Spinal cord (tissue), 10 donors: ENCODE measurements around the gene PSMD13. TPM values are rescaled to one million over a fixed set of nuclear protein-coding genes. Genes with fewer than 3 reads are reported as not detected.
"Not testable (repeated sequence)": the region's sequence is repeated elsewhere in the genome, so short reads cannot be mapped to it uniquely, and the experiment has no call there.

ENCODE experiments used
- DNase-seq, 6 donors: peaks; one replicate each; pipeline versions ENCODE4 v3.0.0 to v3.0.0-alpha.2; 2013 to 2015; ENCODE audit warnings: low spot score in 6 of 6, low read depth in 4 of 6
- H3K27ac ChIP-seq: one replicate; pipeline ENCODE4 v1.5.1; 2013; ENCODE audit warnings: low read depth, low read length, control low read depth
- H3K27me3 ChIP-seq: one replicate; pipeline ENCODE4 v1.6.1; 2013; ENCODE audit warnings: low read length; ENCODE audit not compliant: control insufficient read depth, insufficient read depth
- H3K36me3 ChIP-seq: one replicate; pipeline ENCODE4 v1.6.1; 2013; ENCODE audit warnings: low read length; ENCODE audit not compliant: control insufficient read depth, insufficient read depth
- H3K4me1 ChIP-seq: one replicate; pipeline ENCODE4 v1.6.1; 2013; ENCODE audit warnings: low read length; ENCODE audit not compliant: control insufficient read depth, insufficient read depth
- H3K4me3 ChIP-seq: one replicate; pipeline ENCODE4 v1.5.1; 2013; ENCODE audit warnings: low read depth, low read length, control low read depth
- H3K9me3 ChIP-seq: one replicate; pipeline ENCODE4 v1.6.1; 2013; ENCODE audit warnings: low read length; ENCODE audit not compliant: control insufficient read depth, insufficient read depth
- WGBS: methylation state at CpG from one replicate; pipeline ENCODE4 v1.1.5; 2013; ENCODE audit warnings: missing lambda C conversion rate; ENCODE audit not compliant: insufficient coverage; 5-methylcytosine and 5-hydroxymethylcytosine counted together
- polyA plus RNA-seq, 2 donors: library from polyadenylated mRNA; unstranded; fragments of 120-200 nt; gene quantifications; one replicate each; pipeline ENCODE4 v1.2.1, GENCODE V29; 2013; ENCODE audit not compliant: insufficient read length in 2 of 2
- total RNA-seq, 2 donors: library from RNA; depleted of rRNA in 1 of 2; stranded (reverse); fragments of 120-200 nt in 1 of 2; fragments of >200 nt in 1 of 2; gene quantifications; one replicate each; pipeline versions ENCODE4 v1.2.3 to v1.2.4, GENCODE V29; 2013 to 2014
- donor health status: healthy.

The PSMD13 gene
- total and polyA plus RNA-seq, 4 donors: 93.5 to 160 (median 114) TPM

DNA sequence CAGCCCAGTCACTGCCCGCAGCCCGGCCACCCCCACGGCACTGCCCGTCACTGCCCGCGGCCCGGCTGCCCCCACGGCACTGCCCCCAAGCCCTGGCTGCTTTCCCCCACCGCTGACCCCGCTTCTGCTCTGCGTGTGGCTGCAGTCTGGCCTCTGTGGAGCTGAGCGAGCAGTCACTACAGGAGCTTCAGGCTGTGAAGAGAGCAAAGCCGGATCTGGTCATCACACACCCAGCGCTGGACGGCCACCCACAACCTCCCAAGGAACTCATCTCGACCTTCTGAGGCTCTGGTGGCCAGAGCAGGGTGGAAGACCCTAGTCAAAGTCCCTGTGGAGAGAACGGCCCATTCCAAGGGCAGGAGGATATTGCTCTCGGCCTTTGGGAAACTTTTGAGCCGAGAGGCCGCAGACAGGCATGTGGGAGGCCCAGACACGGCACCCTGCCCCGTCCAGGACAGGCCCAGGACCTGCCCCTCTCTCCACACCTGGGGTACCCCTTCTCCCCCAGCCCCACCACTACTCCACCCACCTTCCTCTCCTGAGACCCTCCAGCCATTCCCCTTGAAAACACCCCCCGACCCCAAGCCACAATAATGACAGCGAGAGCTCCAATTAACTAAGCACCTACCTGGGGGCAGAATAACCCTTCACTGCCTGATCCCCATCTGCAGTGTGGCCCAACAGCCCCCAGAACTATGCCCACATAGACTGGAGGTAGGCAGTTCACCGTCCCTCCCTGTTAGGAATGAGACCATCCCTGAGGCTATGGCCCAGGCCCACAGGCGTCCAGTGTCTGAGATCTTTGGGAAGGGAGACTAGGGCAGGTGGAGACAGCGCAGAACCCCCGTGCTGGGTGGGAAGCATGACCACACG is 48.5 kb downstream of the PSMD13 start:
- H3K9me3 ChIP-seq: no peaks in the 10 kb centered on the region
- H3K27ac ChIP-seq: no peak overlapping the region
- 84% methylated on average over 29 of the region's 29 CpGs for WGBS
- no peak for DNase-seq
- peaks cover 26% of the 10 kb centered on the region for H3K4me1 ChIP-seq
- peaks cover 3% of the 10 kb centered on the region for H3K36me3 ChIP-seq
- H3K27me3 ChIP-seq: peaks cover 69% of the 10 kb centered on the region
- no peak overlapping the region for H3K4me3 ChIP-seq

DNA sequence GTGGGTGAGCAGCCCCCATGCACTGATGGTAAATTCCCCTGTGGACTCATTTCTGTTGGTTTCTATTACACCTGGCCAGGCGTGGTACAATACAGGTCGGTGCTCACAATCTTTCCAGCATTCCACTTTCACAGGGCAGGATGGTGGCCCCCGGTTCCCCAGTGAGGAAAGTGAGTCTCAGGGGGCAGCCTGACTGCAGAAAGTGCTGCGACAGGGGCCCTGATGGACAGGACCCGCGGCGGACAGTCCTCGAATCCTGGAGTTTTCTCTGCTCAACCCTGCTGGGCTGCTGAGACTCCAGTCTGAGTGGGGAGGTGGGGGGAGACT is 49.1 kb downstream of the PSMD13 start:
- peaks cover 23% of the 10 kb centered on the region for H3K4me1 ChIP-seq
- no peak overlapping the region for H3K27ac ChIP-seq
- peaks cover 65% of the 10 kb centered on the region for H3K27me3 ChIP-seq
- no peak overlapping the region for H3K4me3 ChIP-seq
- no peaks in the 10 kb centered on the region for H3K9me3 ChIP-seq
- DNase-seq: no peak
- 94% methylated on average over 4 of the region's 8 CpGs for WGBS
- peaks cover 8% of the 10 kb centered on the region for H3K36me3 ChIP-seq

DNA sequence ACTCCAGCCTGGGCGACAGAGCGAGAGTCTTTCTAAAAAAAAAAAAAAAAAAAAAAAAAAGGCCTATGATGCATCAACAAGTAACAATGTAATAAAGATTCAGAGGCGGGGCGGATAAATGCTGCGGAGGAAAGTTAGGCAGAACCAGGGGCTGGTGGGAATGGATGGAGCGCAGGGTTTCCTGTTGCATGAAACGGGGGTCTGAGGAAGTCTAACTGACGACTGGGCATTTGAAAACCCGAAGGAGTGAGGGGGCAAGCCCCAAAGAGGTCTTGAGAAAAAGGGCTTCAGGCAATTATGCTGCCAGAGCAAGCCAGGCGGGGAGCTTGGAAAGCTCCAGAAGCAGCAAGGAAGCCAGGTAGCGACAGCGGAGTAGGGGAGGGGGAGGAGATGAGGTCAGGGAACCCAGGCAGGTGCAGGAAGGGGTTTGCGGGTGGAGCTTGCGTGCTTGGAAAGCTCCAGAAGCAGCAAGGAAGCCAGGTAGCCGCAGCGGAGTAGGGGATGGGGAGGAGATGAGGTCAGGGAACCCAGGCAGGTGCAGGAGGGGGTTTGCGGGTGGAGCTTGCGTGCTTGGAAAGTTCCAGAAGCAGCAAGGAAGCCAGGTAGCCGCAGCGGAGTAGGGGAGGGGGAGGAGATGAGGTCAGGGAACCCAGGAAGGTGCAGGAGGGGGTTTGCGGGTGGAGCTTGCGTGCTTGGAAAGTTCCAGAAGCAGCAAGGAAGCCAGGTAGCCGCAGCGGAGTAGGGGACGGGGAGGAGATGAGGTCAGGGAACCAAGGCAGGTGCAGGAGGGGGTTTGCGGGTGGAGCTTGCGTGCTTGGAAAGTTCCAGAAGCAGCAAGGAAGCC is 50.4 kb downstream of the PSMD13 start:
- peaks cover 16% of the 10 kb centered on the region for H3K4me1 ChIP-seq
- peaks cover 51% of the 10 kb centered on the region for H3K27me3 ChIP-seq
- not testable (repeated sequence) for H3K4me3 ChIP-seq, DNase-seq, H3K9me3 ChIP-seq, H3K27ac ChIP-seq
- H3K36me3 ChIP-seq: peaks cover 12% of the 10 kb centered on the region
- 89% methylated on average over 23 of the region's 27 CpGs for WGBS

DNA sequence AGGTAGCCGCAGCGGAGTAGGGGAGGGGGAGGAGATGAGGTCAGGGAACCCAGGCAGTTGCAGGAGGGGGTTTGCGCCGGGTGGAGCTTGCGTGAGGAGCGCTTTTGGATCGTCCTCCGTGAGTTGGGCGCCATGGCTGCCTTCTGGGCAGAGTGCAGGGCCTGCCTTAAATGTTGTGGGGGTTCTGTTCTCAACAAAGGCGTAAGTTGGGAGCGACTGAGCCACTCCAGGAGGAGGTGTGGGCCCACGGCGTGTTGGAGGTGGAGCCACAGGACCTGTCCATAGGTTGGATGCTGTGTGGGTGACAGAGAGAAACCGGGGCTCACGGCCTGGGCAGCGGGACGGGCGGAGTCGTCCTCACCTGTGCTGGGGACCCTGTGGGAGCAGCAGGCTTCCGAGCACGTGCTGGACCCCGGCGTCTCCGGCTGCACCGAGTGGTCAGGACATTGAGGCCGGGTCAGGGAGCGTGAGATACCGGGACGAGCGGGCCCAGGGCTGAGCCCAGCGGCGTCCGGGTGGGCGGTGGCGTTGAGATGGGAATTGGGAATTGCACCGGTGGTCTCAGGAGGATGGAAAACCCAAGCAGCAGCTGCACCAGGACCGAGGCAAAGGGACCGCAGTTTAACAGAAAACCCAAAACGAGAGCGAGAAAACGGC is 51.2 kb downstream of the PSMD13 start:
- DNase-seq: peak in 1 of 6 donors; percentile 4
- peaks cover 44% of the 10 kb centered on the region for H3K27me3 ChIP-seq

DNA sequence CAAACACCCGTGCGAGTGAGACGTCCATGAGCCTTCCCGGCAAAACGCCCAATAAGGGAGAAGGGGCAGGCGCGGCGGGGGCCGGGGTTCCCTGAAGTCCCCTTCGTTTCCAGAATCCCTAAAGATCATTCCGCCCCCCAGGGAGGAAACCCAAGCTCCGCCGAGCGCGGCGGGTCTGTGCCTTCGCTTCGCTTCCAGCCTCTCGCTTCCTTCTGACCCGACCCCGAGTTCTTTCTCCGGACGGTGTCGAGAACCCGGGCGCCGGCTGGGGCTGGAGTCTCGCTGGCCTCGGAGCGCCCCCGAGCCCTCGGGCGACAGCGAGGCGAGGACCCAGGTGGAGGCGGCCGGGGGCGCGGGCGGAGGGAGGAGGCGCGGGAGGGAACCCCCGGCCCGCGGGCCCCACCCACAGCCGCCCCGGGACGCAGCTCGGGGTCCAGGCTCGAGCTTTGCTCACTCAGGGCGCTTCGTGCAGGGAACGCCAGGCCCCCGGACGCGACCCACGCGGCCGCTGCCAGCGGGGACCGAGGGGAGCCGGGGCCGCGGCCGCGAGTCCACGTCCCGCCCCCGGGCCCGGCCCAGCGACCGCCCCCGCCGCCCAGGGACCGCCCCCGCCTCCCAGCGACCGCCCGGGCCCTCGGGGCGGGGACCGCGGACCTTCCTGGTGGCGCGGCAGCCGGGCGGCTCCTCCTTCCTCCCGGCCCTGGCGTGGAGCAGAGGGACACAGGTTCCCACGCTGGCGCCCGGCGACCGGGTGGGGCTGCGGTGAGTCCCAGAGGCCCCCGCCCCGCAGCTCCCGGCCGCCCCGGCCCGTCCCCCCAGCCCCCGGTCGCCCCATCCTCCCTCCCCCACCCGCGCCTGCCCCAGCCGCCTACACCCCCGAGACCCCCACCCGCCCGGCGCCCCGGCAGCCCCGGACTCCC is 52.0 kb downstream of the PSMD13 start, which contains the start of gene PGGHG:
Gene PGGHG, plus strand, starts transcription at position 649 of the 920 bp plus-strand sequence. CDS start 691 bp downstream, outside the sequence.
- no peak within 1 kb of the TSS for H3K27ac ChIP-seq

More for the DNA sequence above, 51.2 kb downstream of the PSMD13 start:
- peaks cover 15% of the 10 kb centered on the region for H3K36me3 ChIP-seq
- H3K9me3 ChIP-seq: no peaks in the 10 kb centered on the region
- 18% methylated on average over 41 of the region's 41 CpGs for WGBS
- peak overlapping the region; percentile 37 for H3K4me3 ChIP-seq
- no peak overlapping the region for H3K27ac ChIP-seq
- H3K4me1 ChIP-seq: peaks cover 16% of the 10 kb centered on the region

DNA sequence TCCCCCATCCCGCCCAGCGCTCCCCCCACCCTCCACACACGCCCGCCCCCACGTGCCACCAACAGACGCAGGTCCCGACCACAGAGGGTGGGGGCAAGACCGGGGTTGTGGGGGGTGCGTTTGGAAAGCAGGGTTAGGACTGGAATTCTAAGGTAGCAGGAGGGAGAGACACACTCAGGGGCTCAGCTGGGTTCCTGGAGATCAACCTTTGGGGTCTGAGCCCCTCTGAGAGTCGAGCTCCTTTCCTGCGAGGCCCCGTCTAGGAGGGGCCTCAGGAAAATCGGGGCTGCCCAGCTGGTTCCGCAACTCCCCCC is 52.6 kb downstream of the PSMD13 start:
- no peaks in the 10 kb centered on the region for H3K9me3 ChIP-seq
- H3K36me3 ChIP-seq: peaks cover 15% of the 10 kb centered on the region
- H3K27me3 ChIP-seq: peaks cover 34% of the 10 kb centered on the region
- WGBS: 28% methylated on average over 6 of the region's 14 CpGs
- H3K4me1 ChIP-seq: peaks cover 16% of the 10 kb centered on the region
- no peak overlapping the region for H3K4me3 ChIP-seq
- H3K27ac ChIP-seq: no peak overlapping the region
- DNase-seq: no peak

More for the DNA sequence above, 52.0 kb downstream of the PSMD13 start, which contains the start of gene PGGHG:
- peaks cover 40% of the 10 kb centered on the region for H3K27me3 ChIP-seq
- WGBS: under 1% methylated on average over 89 of the region's 112 CpGs
- peak in 2 of 6 donors; percentile 2 to 53 for DNase-seq
- no peaks in the 10 kb centered on the region for H3K9me3 ChIP-seq
- peak within 1 kb of the TSS; percentile 37 for H3K4me3 ChIP-seq
- peaks cover 16% of the 10 kb centered on the region for H3K4me1 ChIP-seq
- peaks cover 15% of the 10 kb centered on the region for H3K36me3 ChIP-seq

DNA sequence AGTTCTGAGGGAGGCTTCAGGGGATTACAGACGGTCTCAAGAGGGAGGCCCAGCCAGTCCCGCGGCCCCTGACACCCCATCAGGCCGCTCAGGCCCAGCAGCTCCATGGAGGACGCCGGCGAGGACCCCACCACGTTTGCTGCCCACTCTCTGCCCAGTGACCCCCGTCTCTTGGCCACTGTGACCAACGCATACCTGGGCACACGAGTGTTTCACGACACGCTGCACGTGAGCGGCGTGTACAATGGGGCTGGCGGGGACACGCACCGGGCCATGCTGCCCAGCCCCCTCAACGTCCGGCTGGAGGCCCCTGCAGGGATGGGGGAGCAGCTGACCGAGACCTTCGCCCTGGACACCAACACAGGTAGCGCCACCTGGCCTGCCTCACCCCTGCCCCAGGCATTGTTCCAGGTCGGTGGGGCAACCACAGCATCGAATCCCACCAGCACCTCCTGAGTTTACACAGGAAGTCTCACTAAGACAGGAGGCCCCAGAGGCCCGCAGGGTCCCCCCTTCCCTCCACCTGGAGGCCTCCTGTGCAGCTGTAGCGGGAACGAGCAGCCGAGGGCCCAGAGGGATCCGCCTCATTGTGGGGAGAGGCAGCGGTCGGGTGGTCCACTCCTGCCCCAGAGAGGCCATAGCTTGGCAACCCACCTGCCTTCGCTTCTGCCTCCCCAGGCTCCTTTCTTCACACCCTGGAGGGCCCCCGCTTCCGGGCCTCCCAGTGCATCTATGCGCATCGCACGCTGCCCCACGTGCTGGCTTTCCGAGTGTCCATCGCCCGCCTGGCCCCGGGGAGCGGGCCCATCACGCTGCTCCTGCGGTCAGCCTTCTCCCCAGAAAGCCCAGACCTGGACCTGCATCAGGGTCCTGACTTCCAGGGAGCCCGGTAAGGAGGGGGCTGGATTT is 53.2 kb downstream of the PSMD13 start:
- no peak for DNase-seq
- no peak overlapping the region for H3K4me3 ChIP-seq

DNA sequence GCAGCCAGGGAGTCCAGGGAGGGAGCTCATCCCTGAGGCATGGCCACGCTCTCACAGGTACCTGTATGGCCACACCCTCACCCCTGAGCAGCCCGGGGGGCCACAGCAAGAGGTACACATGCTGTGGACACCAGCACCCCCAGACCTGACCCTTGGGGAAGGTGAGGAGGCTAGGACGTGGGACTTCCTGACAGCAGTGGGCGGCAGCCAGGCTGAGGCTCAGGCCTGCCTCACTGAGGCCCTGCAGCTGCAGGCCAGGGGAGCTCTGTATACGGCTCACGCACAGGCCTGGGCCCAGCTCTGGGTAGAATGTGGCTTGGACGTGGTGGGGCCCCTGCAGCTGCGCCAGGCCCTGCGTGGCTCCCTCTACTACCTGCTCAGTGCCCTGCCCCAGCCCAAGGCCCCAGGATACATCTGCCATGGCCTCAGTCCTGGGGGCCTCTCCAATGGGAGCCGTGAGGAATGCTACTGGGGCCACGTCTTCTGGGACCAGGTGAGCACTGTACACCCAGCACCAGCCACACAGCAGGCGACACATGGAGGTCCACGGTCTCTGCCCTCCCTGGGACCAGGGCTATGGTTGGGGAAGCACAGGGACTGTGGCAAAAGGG is 54.0 kb downstream of the PSMD13 start:
- H3K36me3 ChIP-seq: peaks cover 19% of the 10 kb centered on the region
- H3K4me1 ChIP-seq: peaks cover 16% of the 10 kb centered on the region
- no peak overlapping the region for H3K27ac ChIP-seq
- H3K27me3 ChIP-seq: peaks cover 31% of the 10 kb centered on the region
- 84% methylated on average over 13 of the region's 13 CpGs for WGBS
- no peak overlapping the region for H3K4me3 ChIP-seq
- DNase-seq: no peak
- H3K9me3 ChIP-seq: no peaks in the 10 kb centered on the region

More for the DNA sequence above, 53.2 kb downstream of the PSMD13 start:
- H3K9me3 ChIP-seq: no peaks in the 10 kb centered on the region
- H3K27me3 ChIP-seq: peaks cover 33% of the 10 kb centered on the region
- peaks cover 16% of the 10 kb centered on the region for H3K4me1 ChIP-seq
- 81% methylated on average over 47 of the region's 48 CpGs for WGBS
- H3K27ac ChIP-seq: no peak overlapping the region
- peaks cover 19% of the 10 kb centered on the region for H3K36me3 ChIP-seq
